Frontal cortex (tissue), 4 donors: Measurements from ENCODE around the gene ZNF746. TPM values are rescaled to one million over a fixed set of nuclear protein-coding genes. Genes with fewer than 3 reads are reported as not detected.
"Not testable (repeated sequence)": the region's sequence is repeated elsewhere in the genome, so short reads cannot be mapped to it uniquely, and the experiment has no call there.

Source experiments
- DNase-seq, 2 donors: peaks; one replicate each; pipeline ENCODE4 v3.0.0; 2012; ENCODE audit warnings: low spot score in 2 of 2
- FAIRE-seq: peaks from 2 replicates; lab custom pipeline; 2012; peaks lifted over from hg19 to GRCh38; lab: Jason Lieb, UNC
- total RNA-seq: library from RNA; depleted of rRNA; stranded (reverse); fragments of >200 nt; gene quantifications from one replicate; pipeline ENCODE4 v1.2.3, GENCODE V29; 2014
- donor health status: control.
- donor health status: control.
- donor health status: control.

Gene ZNF746
- total RNA-seq, 1 donor from 2014 or later, result 23.2 TPM

DNA sequence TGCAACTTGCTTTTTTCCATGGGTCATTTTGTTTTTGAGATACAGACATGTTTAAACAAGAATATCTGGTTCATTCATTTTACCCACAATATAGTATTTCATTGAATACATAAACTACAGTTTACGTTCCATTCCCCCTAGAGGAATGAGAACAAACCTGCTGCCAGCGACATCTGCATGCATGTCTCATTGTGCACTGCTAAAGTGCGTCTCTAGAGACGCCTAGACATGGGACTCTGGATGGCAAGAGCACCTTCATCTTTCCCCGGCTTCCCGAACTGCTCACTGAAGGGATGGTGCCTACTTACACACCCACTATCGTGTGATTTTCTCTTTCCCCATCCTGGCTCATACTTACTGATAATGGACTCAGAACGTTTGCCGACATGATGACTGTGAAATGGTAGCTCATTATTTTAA lies 35.5 kb downstream of the ZNF746 start:
- FAIRE-seq, result no peak
- DNase-seq, result no peak

DNA sequence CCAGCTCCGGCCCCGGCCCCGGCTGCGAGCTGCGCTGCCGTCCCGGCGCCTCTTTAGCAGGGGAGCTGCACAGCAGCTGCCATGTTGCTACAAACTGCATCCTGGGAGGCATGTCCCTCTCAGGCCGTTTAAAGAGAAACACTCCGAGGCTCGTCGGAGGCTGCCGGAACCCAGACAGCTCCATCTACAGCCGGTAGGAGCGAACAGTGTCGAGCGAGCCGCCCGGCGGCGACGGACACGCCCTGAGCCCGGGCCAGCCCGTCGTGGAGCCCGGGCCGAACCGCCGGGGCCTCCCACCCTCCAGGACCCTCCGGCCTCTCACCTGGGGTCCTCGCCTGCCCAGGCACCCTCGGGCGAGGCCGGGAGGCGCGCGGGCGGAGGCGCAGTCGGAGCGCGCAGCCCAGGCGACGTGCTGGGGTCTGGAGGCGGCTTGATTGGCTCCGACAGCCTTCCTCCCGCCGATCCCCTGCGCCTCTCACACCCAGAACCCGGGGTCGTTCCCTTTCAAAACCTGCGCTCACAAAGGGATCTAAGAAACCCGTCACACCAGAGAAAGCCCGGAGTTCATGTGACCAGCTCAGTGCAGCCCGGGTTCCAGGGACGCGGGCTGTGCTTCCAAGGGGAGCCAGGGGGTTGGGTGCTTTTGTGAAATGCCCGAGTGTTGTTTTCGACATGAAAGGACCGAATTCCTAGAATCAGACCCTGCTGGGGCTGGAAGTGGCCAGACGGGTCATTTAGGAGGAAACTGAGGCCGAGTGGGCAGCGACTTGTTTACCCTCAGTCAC lies 36.9 kb downstream of the ZNF746 start, which contains the start of gene ZNF777:
ZNF777 (minus strand) TSS at position 570 of the 785 bp plus-strand sequence. CDS start 5,040 bp downstream, outside the sequence.
- DNase-seq, result peak; percentile 84 to 92
- FAIRE-seq, result no peak

DNA sequence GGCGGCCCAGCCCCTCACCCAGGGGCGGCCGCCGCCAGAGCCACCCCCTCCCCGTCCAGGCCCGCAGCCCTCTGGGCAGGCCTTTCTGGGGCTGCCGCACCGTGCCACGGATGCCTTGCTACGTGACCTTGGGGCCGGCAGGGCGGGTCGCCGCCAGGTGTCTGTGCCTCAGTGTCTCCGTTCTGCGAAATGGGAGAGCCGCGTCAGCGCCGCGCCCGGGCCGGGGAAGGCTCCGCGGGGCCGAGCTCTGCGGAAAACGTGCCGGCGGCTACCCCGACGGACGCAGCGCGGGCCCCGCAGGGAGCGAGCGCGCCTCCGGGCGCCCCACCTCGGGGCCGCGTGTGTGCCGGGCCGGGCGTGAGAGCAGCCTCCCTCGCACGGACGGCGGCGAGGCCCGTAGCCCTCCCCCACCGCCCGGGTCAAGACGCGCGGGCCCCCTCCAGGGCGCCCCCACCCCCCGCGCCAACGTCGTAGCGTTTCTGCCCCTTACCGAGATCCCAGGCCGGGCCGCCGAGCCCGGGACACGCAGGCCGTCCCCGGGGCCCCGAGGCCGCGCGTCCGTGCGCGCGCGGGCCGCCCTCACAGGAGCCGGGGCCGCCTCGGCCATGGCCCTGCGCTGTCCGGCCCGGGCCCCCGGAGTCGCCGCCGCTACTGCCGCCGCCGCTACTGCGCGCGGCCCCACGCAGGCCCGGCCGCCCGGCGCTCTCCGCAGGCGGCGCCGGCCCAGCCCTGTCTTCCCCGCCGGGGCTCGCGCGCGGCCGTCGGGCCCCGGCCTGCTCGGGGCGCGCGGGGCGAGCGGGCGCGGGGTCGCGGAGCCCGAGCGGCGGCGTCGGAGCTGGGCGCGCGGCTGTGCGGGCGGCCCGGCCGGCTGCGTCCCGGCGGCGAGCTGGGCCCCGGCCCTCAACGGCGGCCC lies 37.8 kb downstream of the ZNF746 start:
- DNase-seq (peak; percentile 54 to 57), FAIRE-seq (no peak)

- FAIRE-seq (no peak), DNase-seq (no peak)
These were observed 38.4 kb downstream of the ZNF746 start for GRCh38 chr7:149459201-149459539.

DNA sequence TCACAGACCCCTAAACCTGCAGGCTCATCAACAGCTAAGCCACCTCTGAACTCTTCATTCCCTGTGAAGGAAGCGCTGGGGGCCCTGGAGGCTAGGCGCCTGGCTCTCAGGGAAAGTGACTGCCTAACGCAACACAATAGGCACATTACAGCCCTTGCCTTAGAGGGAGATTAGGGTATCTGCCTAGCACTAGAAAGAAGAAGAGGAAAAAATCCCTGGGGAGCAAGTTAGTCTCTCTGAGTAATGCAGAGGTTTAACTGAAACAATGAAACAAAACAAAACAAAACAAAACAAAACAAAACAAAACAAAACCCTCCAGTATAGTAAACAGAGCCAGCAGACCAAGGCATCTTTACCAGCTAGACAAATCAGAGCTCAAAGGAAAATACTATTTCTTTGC lies 39.4 kb downstream of the ZNF746 start:
- DNase-seq, result no peak
- FAIRE-seq, result no peak

- DNase-seq, result no peak
- no peak for FAIRE-seq
These were observed 39.8 kb downstream of the ZNF746 start for GRCh38 chr7:149457766-149458165.

DNA sequence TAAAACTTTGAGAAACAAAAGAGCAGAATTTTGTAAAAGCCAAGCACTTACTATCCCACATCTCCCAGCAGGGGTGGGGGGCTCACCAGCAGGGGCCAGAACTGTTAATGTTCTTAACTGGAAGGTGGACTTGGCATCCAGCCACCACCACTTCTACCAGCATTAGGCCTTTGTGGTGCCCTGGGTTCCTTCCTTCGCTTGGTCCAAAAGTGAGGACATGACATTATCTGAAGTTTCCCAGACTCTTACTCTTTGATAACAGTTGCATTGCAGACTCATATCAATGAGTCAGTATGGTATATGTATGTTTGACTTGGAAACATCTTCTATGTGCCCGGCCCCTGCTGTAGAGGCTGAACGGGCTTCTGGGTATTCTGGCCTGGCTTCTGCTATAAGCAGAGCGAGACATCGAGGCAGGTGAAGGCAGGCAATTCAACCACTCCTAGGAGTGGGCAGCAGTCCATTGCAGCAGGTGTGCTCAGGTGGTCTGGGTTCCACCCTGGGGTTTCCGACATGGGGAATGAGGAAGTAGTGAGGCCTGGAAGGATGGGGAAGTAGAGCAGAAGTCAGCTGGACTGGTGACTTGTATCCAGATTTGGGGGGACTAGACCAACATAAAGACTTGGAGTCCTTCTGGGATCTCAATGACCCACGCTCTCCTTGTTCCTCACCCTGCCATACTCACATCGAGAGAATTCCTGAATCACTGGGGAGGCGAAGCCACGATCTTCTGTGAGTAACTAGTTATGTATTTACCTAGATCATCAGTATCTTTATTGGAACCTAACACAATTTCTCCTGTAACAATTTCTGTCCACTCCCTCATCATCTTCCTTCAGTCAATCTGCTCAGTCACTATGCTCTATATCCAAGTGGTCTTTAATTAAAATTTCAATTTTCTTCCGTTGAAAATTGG lies 40.8 kb downstream of the ZNF746 start:
- FAIRE-seq (no peak), DNase-seq (no peak)

DNA sequence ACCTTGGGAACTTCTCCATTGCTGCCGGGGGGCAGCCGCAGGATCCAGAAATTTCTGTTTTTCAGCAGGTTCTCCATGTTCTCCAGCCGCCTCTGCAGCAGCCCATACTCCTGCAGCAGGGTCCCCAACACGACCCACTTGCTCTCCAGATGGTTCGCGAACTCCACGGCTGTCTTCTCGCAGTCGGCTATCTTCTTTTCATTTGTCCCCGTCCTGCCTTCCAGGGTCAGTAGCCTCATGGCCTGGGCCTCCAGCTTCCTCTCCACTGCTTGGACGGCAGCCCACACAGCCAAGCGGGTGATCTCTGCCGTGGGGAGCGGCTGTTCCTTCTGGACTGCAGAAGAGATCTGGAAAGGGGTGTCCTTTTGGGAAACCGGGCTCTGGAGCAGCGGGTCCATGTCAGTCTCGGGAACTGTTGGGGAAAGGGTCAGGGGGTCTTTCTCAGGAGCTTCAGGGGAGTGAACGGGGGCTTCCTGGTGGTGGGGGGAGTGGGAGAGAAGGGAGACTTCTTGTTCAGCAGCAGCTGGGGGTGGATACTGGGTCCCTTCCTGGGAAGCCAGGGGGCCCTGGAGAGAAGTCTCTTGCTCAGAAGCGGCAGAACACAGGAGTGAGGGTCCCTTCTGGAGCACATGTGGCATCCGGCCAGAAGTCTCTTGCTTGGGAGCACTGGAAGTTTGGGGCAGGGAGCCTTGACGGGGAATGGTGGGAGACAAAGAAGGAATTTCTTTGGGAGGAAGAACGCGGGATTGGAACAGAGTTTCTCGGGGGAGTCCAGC lies 42.2 kb downstream of the ZNF746 start:
- DNase-seq (no peak), FAIRE-seq (no peak)

GRCh38 chr7:149454750-149455149 lies 42.9 kb downstream of the ZNF746 start:
- no peak for FAIRE-seq

DNA sequence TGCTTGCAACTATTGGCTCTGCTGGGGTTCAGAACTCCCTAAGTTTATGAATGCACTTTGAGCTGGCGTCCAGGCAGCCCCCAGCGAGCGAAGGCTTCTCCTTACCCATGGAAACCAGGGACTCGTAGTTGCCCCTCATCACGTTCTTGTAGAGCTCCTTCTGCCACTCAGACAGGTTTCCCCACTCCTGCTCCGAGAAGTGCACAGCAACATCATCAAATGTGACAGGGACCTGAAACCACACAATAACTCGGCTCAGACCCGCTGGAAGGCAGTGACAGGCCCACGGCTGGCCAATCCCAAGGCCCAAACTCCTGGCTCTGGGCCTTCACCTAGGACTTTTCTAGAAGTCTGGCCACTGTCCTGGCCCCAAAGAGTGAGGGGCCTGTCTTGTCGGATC lies 43.6 kb downstream of the ZNF746 start:
- DNase-seq, result no peak
- FAIRE-seq, result no peak

More at GRCh38 chr7:149454750-149455149, 42.9 kb downstream of the ZNF746 start:
- DNase-seq, result no peak

GRCh38 chr7:149450821-149451220 lies 46.8 kb downstream of the ZNF746 start:
- FAIRE-seq (no peak), DNase-seq (no peak)

DNA sequence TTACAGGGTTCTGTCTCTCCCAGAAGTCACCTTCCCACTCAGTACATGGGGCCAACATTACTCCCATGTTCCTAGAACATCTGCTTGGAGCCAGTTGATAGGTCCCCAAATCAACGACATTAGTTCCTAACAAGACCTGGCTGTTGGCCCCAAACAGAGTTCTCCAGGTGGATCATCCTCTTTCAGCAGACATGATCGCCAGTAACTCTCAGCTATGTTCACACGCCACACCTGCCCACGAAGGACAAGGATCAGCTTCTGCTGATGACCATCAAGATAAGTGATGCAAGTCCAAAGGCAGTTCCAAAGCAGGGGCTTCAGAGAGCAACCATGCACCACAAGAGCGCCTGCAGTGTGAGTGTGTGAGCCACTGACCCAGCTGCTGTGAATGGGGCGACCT lies 47.7 kb downstream of the ZNF746 start:
- DNase-seq (no peak), FAIRE-seq (no peak)

GRCh38 chr7:149448961-149449360 lies 48.6 kb downstream of the ZNF746 start:
- DNase-seq (no peak), FAIRE-seq (no peak)

DNA sequence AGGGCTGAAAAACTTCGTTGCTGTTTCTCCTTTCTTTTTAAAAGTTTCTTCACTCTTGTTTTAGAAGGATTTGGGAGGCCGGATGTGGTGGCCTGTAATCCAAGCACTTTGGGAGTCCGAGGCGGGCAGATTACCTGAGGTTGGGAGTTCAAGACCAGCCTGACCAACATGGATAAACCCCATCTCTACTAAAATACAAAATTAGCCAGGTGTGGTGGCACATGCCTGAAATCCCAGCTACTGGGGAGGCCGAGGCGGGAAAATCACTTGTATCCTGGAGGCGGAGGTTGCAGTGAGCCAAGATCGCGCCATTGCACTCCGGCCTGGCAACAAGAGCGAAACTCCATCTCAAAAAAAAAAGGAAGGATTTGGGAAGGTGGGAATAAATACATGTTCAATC lies 51.6 kb downstream of the ZNF746 start:
- DNase-seq, FAIRE-seq: not testable (repeated sequence)

- DNase-seq, result no peak
- FAIRE-seq, result no peak
These were observed 53.3 kb downstream of the ZNF746 start for GRCh38 chr7:149444287-149444686.

GRCh38 chr7:149443523-149443922 lies 54.1 kb downstream of the ZNF746 start:
- DNase-seq, result no peak
- FAIRE-seq, result no peak

GRCh38 chr7:149442924-149443323 lies 54.7 kb downstream of the ZNF746 start:
- FAIRE-seq (no peak), DNase-seq (no peak)

DNA sequence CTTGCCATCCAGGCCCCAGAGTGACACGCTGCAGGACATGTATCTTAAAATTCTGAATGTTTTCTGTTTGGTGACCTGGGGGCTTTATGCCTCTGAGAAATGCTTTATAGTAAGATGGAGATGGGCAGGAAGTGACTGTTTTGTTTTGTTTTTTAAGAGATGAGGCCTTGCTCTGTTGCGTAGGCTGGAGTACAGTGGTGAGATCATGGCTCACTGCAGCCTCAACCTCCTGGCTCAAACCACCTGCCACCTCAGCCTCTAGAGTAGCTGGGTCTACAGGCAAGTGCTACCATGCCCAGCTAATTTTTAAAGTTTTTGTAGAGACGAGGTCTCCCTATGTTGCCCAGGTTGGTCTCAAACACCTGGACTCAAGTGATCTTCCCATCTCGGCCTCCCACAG lies 57.4 kb downstream of the ZNF746 start:
- DNase-seq (no peak), FAIRE-seq (no peak)

DNA sequence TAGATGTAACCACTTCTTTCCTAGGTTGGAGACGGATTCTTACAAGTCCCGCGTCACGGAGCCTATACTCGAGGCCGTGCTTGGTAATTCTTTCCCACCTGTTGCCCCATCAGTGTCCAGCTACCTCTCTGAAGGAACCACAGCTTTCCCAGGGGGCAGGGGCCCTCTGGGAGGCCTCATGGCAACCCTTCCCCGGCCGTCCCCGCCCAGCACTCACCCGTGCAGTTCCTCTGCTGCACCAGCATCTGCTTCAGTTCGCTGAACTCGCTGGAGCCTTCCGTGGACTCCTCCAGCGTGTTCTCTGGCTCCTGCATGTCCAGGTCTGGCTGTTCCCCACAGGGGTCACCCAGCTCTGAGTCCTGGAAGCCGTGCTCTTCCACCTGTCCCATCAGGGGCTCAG lies 61.3 kb downstream of the ZNF746 start:
- no peak for DNase-seq
- FAIRE-seq, result no peak
